CD14-positive monocyte (primary cell): ENCODE data around the gene CD180. TPM values are rescaled to one million over a fixed set of nuclear protein-coding genes. Genes with fewer than 3 reads are reported as not detected.

Experiments
- DNase-seq, 3 donors: peaks; one replicate each; pipeline ENCODE4 v3.0.0-alpha.2; 2011 to 2022
- H2AFZ ChIP-seq: 2 replicates; pipeline ENCODE4 v1.6.0; 2012; ENCODE audit warnings: mild to moderate bottlenecking, low read depth, low read length, inconsistent platforms; ENCODE audit not compliant: insufficient read depth, poor library complexity, severe bottlenecking
- H3K27ac ChIP-seq, 2 donors: 1 replicate in 1 of 2; 2 replicates in 1 of 2; pipeline ENCODE4 v1.5.1; 2012 to 2013; ENCODE audit warnings: low read length in 2 of 2, control low read depth in 1 of 2, inconsistent platforms in 1 of 2, low read depth in 1 of 2, mild to moderate bottlenecking in 1 of 2
- H3K27me3 ChIP-seq, 2 donors: one replicate each; pipeline versions ENCODE4 v1.6.0 to v1.6.1; 2011 to 2013; ENCODE audit warnings: low read length in 2 of 2; ENCODE audit not compliant: control insufficient read depth in 2 of 2, insufficient read depth in 2 of 2
- H3K36me3 ChIP-seq, 2 donors: replicated peaks in 1 of 2; 1 replicate in 1 of 2; 2 replicates in 1 of 2; pipeline versions ENCODE4 v1.5.1 to v1.6.1; 2012 to 2013; ENCODE audit warnings: low read length in 2 of 2, control low read depth in 1 of 2, inconsistent platforms in 1 of 2, mild to moderate bottlenecking in 1 of 2; ENCODE audit not compliant: insufficient read depth in 2 of 2, control insufficient read depth in 1 of 2
- H3K4me1 ChIP-seq, 2 donors: 1 replicate in 1 of 2; 2 replicates in 1 of 2; pipeline versions ENCODE4 v1.5.1 to v1.6.1; 2012 to 2013; ENCODE audit warnings: low read length in 2 of 2, control low read depth in 1 of 2, inconsistent platforms in 1 of 2, mild to moderate bottlenecking in 1 of 2, moderate library complexity in 1 of 2; ENCODE audit not compliant: insufficient read depth in 2 of 2, control insufficient read depth in 1 of 2
- H3K4me2 ChIP-seq: replicated peaks from 2 replicates; pipeline ENCODE3; 2012; ENCODE audit warnings: low read length, moderate library complexity, mild to moderate bottlenecking; ENCODE audit not compliant: poor library complexity, severe bottlenecking; ENCODE audit errors: extremely low read depth
- H3K4me3 ChIP-seq, 3 experiments: fragments of 200-600 bp in 1 of 3; sonication (generic) in 1 of 3; replicated peaks in 1 of 3; 1 replicate in 2 of 3; 2 replicates in 1 of 3; pipeline ENCODE4 v1.5.1; 2011 to 2013; ENCODE audit warnings: low read length in 3 of 3, mild to moderate bottlenecking in 3 of 3, control low read depth in 2 of 3, low read depth in 2 of 3, inconsistent platforms in 1 of 3, moderate library complexity in 1 of 3
- H3K79me2 ChIP-seq: 2 replicates; pipeline ENCODE4 v1.6.0; 2012; ENCODE audit warnings: mild to moderate bottlenecking, control low read depth, inconsistent platforms, low read length, moderate library complexity; ENCODE audit not compliant: insufficient read depth
- H3K9ac ChIP-seq: 2 replicates; pipeline ENCODE4 v1.6.0; 2017; ENCODE audit warnings: low read length, mild to moderate bottlenecking; ENCODE audit not compliant: insufficient read depth, poor library complexity, severe bottlenecking
- H3K9me3 ChIP-seq, 2 donors: replicated peaks in 1 of 2; 1 replicate in 1 of 2; 2 replicates in 1 of 2; pipeline versions ENCODE4 v1.5.1 to v1.6.1; 2012 to 2013; ENCODE audit warnings: low read length in 2 of 2, control low read depth in 1 of 2; ENCODE audit not compliant: control insufficient read depth in 1 of 2, insufficient read depth in 1 of 2
- H4K20me1 ChIP-seq: 2 replicates; pipeline ENCODE4 v1.6.0; 2012; ENCODE audit warnings: mild to moderate bottlenecking, low read length, control low read depth, moderate library complexity; ENCODE audit not compliant: insufficient read depth
- H3K27ac Mint-ChIP-seq, 7 donors: one replicate each; pipeline ENCODE4 v1.8.0; 2020; ENCODE audit warnings: mild to moderate bottlenecking in 7 of 7, mixed read lengths in 7 of 7, moderate library complexity in 6 of 7, inconsistent platforms in 2 of 7
- H3K27me3 Mint-ChIP-seq, 3 donors: one replicate each; pipeline ENCODE4 v1.8.0; 2021 to 2022; ENCODE audit warnings: low read depth in 3 of 3, mild to moderate bottlenecking in 3 of 3, mixed read lengths in 3 of 3, moderate library complexity in 3 of 3, inconsistent platforms in 1 of 3
- H3K36me3 Mint-ChIP-seq, 2 donors: one replicate each; pipeline ENCODE4 v1.8.0; 2020; ENCODE audit warnings: mixed read lengths in 2 of 2, inconsistent platforms in 1 of 2, mild to moderate bottlenecking in 1 of 2
- H3K4me1 Mint-ChIP-seq: one replicate; pipeline ENCODE4 v1.8.0; 2020; ENCODE audit warnings: mild to moderate bottlenecking, mixed read lengths
- H3K4me3 Mint-ChIP-seq, 2 donors: one replicate each; pipeline ENCODE4 v1.8.0; 2020; ENCODE audit warnings: mild to moderate bottlenecking in 2 of 2, mixed read lengths in 2 of 2, moderate library complexity in 1 of 2
- H3K9me3 Mint-ChIP-seq, 7 donors: one replicate each; pipeline ENCODE4 v1.8.0; 2020 to 2022; ENCODE audit warnings: mixed read lengths in 7 of 7, mild to moderate bottlenecking in 6 of 7, moderate library complexity in 6 of 7, inconsistent platforms in 2 of 7
- WGBS: methylation state at CpG from one replicate; pipeline ENCODE4 v1.1.5; 2013; ENCODE audit warnings: missing lambda C conversion rate; ENCODE audit not compliant: insufficient coverage; 5-methylcytosine and 5-hydroxymethylcytosine counted together
- intact Hi-C, 2 donors: fragments of 100-400 bp; cut with micrococcal nuclease; formaldehyde crosslinking; loops; one replicate each; pipeline versions ENCODE4 v1.15.0 to v1.15.1; 2023
- polyA plus RNA-seq, 3 donors: library from polyadenylated mRNA; depleted of rRNA in 1 of 3; unstranded in 2 of 3; stranded (reverse) in 1 of 3; fragments of 300-500 nt in 2 of 3; fragments of >200 nt in 1 of 3; fragmentation: Illumina TruSeq in 2 of 3; gene quantifications; 1 replicate in 2 of 3; 2 replicates in 1 of 3; pipeline ENCODE4 v1.2.3, GENCODE V29; 2012 to 2021
- TF ChIP-seq, protein P1 (sequence below): fragments of 200-600 bp; IDR thresholded peaks from one replicate; pipeline ENCODE4 v1.8.0; 2022; ENCODE audit warnings: antibody characterized with exemption, mild to moderate bottlenecking

The CD180 gene
- polyA plus RNA-seq, 3 donors: 6.1 to 22.0 (median 11.7) TPM

DNA sequence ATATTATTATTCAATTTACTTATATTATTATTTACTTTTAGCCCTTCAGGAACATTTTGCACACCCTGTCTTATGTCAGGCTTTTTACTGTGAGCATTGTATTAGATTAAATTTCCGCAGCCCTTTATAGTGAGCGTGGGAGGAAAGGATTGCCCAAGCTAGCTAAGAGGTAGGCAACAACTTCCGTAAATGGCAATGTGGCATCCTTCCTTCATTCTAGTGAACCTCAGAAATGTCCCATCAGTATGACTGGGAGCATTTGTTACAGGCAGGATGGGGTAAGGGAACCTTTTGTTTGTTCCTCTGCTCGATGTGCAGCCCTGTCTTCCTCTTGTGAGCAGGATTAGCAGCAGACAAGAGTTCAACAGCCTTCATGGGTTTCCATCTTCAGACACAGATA, 6.2 kb upstream of the CD180 start:
- Histone ChIP-seq H3K4me2 (peak overlapping the region; percentile 44), H3K36me3 (no peaks in the 10 kb centered on the region), H3K4me1 (peaks cover 82 to 91% of the 10 kb centered on the region in 2 donors), H3K27ac (peak overlapping the region in 1 of 2 donors; percentile 50), H3K9ac (no peak overlapping the region), H3K79me2 (no peaks in the 10 kb centered on the region), H3K9me3 (no peaks in the 10 kb centered on the region), H3K27me3 (no peaks in the 10 kb centered on the region), H2AFZ (no peak overlapping the region), H4K20me1 (no peaks in the 10 kb centered on the region), H3K4me3 (no peak overlapping the region)
- Mint-ChIP-seq H3K4me1 (peaks cover 83% of the 10 kb centered on the region), H3K36me3 (no peaks in the 10 kb centered on the region), H3K27me3 (peaks cover 0 to 3% (median 1%) of the 10 kb centered on the region in 3 donors), H3K4me3 (no peak overlapping the region), H3K27ac (peak overlapping the region; percentile 13 to 91 (median 69)), H3K9me3 (peaks cover 0 to 2% (median 0%) of the 10 kb centered on the region in 7 donors)
- peak; percentile 73 to 88 (median 81) for DNase-seq
- intact Hi-C loops: no loop called here
- TF ChIP-seq, protein P1, sequence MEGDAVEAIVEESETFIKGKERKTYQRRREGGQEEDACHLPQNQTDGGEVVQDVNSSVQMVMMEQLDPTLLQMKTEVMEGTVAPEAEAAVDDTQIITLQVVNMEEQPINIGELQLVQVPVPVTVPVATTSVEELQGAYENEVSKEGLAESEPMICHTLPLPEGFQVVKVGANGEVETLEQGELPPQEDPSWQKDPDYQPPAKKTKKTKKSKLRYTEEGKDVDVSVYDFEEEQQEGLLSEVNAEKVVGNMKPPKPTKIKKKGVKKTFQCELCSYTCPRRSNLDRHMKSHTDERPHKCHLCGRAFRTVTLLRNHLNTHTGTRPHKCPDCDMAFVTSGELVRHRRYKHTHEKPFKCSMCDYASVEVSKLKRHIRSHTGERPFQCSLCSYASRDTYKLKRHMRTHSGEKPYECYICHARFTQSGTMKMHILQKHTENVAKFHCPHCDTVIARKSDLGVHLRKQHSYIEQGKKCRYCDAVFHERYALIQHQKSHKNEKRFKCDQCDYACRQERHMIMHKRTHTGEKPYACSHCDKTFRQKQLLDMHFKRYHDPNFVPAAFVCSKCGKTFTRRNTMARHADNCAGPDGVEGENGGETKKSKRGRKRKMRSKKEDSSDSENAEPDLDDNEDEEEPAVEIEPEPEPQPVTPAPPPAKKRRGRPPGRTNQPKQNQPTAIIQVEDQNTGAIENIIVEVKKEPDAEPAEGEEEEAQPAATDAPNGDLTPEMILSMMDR: no peak
- WGBS: 0% methylated on average over 1 of the region's 4 CpGs

DNA sequence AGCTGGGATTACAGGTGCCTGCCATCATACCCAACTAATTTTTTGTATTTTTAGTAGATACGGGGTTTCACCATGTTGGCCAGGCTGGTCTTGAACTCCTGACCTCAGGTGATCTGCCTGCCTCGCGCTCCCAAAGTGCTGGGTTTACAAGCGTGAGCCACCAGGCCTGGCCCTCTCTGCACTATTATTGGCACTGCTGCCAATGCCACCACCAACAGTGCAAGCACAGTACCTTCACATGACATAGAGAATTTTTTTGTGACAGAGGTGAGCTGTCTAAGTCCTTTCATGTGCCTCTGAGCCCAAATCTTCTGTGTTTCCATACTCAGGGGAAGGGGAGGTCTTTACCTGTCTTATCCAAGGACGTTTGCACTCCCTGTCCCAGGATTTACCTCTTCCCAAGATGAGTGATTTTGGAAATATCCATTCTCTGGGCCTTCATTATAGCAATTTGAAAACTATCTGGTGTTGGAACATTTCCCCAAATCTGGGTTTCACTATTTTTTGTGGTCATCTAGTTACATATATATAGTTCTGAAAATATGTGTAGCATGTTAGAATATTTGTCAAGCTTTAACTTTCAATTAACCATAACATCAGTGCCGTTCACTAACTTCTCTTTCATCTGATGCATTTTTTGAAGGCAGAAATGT, 5.4 kb upstream of the CD180 start:
- no peak overlapping the region for H3K4me3 Mint-ChIP-seq

More for the DNA sequence above, 5.4 kb upstream of the CD180 start:
- Histone ChIP-seq H4K20me1 (no peaks in the 10 kb centered on the region), H3K36me3 (no peaks in the 10 kb centered on the region), H3K9me3 (no peaks in the 10 kb centered on the region), H3K4me3 (no peak overlapping the region), H3K4me2 (peak overlapping the region; percentile 44), H3K27ac (no peak overlapping the region), H3K27me3 (no peaks in the 10 kb centered on the region), H2AFZ (no peak overlapping the region), H3K9ac (no peak overlapping the region), H3K79me2 (peaks cover 6% of the 10 kb centered on the region), H3K4me1 (peaks cover 82 to 91% of the 10 kb centered on the region in 2 donors)
- Mint-ChIP-seq H3K27me3 (peaks cover 0 to 3% (median 1%) of the 10 kb centered on the region in 3 donors), H3K4me1 (peaks cover 83% of the 10 kb centered on the region), H3K9me3 (peaks cover 0 to 2% (median 0%) of the 10 kb centered on the region in 7 donors), H3K27ac (peak overlapping the region in 3 of 7 donors; percentile 18 to 66 (median 30)), H3K36me3 (no peaks in the 10 kb centered on the region)
- TF ChIP-seq, protein P1: no peak
- WGBS: 100% methylated on average over 3 of the region's 6 CpGs
- intact Hi-C loops: no loop called here
- no peak for DNase-seq
